Esophagus mucosa (tissue), 1 donor: ENCODE results near the gene SCYGR2. TPM values are rescaled to one million over a fixed set of nuclear protein-coding genes. Genes with fewer than 3 reads are reported as not detected.

ENCODE experiments used
- ATAC-seq: fragments of 200-7000 bp; cut with Tn5 transposase; one replicate; pipeline ENCODE4 v1.9.1; 2020
- total RNA-seq: library from RNA; stranded (reverse); gene quantifications from one replicate; pipeline ENCODE4 v1.2.4, GENCODE V29; 2023
- donor health status: DM: yes; HTN: yes; CAD: no.

Gene SCYGR2
- not detected for total RNA-seq

- ATAC-seq, result peak; percentile 11
Measured at GRCh38 chr2:227598835-227599503, at the start of gene SCYGR2. Gene SCYGR2 (plus strand): TSS chr2:227598893. CDS start chr2:227598893, 0 bp downstream.

GRCh38 chr2:227551836-227552235 is 46.9 kb upstream of the SCYGR2 start:
- ATAC-seq, result no peak

GRCh38 chr2:227562581-227562980 is 36.1 kb upstream of the SCYGR2 start:
- no peak for ATAC-seq

GRCh38 chr2:227565080-227565479 is 33.6 kb upstream of the SCYGR2 start:
- no peak for ATAC-seq

- no peak for ATAC-seq
Measured at GRCh38 chr2:227566012-227566411, 32.7 kb upstream of the SCYGR2 start.

GRCh38 chr2:227568852-227569169 is 29.9 kb upstream of the SCYGR2 start:
- ATAC-seq, result no peak

- ATAC-seq, result no peak
Measured at GRCh38 chr2:227570615-227571014, 28.1 kb upstream of the SCYGR2 start.

GRCh38 chr2:227576110-227576509 is 22.6 kb upstream of the SCYGR2 start:
- no peak for ATAC-seq

GRCh38 chr2:227576812-227577211 is 21.9 kb upstream of the SCYGR2 start:
- ATAC-seq, result no peak

GRCh38 chr2:227577555-227577954 is 21.1 kb upstream of the SCYGR2 start:
- ATAC-seq, result no peak

- ATAC-seq, result no peak
Measured at GRCh38 chr2:227578642-227579041, 20.1 kb upstream of the SCYGR2 start.

- ATAC-seq, result no peak
Measured at GRCh38 chr2:227579791-227580190, 18.9 kb upstream of the SCYGR2 start.

- ATAC-seq, result no peak
Measured at GRCh38 chr2:227582369-227582768, 16.3 kb upstream of the SCYGR2 start.

- ATAC-seq, result no peak
Measured at GRCh38 chr2:227592694-227593387, 5.9 kb upstream of the SCYGR2 start.

- no peak for ATAC-seq
Measured at GRCh38 chr2:227595797-227596196, 2.9 kb upstream of the SCYGR2 start.

GRCh38 chr2:227597036-227597435 is 1.7 kb upstream of the SCYGR2 start:
- ATAC-seq, result no peak

- no peak for ATAC-seq
Measured at GRCh38 chr2:227597998-227598397, 695 bp upstream of the SCYGR2 start.

GRCh38 chr2:227602358-227602757 is 3.7 kb downstream of the SCYGR2 start:
- ATAC-seq, result no peak

- ATAC-seq, result no peak
Measured at GRCh38 chr2:227606476-227606875, 7.8 kb downstream of the SCYGR2 start.

- no peak for ATAC-seq
Measured at GRCh38 chr2:227607941-227608340, 9.2 kb downstream of the SCYGR2 start.

GRCh38 chr2:227608561-227609338 is 10.1 kb downstream of the SCYGR2 start:
- no peak for ATAC-seq

GRCh38 chr2:227610123-227610522 is 11.4 kb downstream of the SCYGR2 start:
- no peak for ATAC-seq

GRCh38 chr2:227612546-227613271 is 14.0 kb downstream of the SCYGR2 start:
- ATAC-seq, result no peak
